GM18520 (cell line): ENCODE data around the gene ARHGEF38.
A peak's percentile ranks its signal among the peaks of the same experiment; 100 is the strongest.

Experiments used
- ATAC-seq: cut with Tn5 transposase; IDR thresholded peaks from one replicate; pipeline ENCODE4 v1.9.1; 2021; ENCODE audit not compliant: unreplicated experiment

ARHGEF38 gene

GRCh38 chr4:105551965-105552746, at the start of gene ARHGEF38:
Gene ARHGEF38, plus strand, starts transcription at chr4:105552620. Its CDS starts 146 bp downstream, at chr4:105552766.
- no peak for ATAC-seq

GRCh38 chr4:105503484-105503883, 48.9 kb upstream of the ARHGEF38 start:
- ATAC-seq, result no peak

GRCh38 chr4:105504744-105505143, 47.7 kb upstream of the ARHGEF38 start:
- ATAC-seq, result no peak

GRCh38 chr4:105509291-105509690, 43.1 kb upstream of the ARHGEF38 start:
- peak; percentile 95 for ATAC-seq

DNA sequence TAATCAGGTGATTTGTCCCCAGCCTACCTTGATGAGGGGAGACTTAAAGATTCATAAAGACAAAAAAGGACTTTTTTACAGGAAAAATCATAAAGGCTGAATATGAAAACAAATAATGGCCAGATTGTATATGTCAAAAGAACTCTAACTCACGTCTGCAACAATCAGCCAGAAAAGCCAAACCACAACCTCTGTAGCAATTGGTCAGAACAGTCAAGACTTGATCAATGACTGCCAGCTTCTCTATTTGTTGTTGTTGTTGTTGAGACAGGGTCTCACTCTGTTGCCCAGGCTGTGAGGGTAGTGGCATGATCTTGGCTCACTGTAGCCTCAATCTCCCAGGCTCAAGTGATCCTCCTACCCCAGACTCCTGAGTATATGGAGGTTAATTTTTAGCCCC, 42.7 kb upstream of the ARHGEF38 start:
- no peak for ATAC-seq

- no peak for ATAC-seq
Observed at GRCh38 chr4:105510245-105510644, 42.2 kb upstream of the ARHGEF38 start.

DNA sequence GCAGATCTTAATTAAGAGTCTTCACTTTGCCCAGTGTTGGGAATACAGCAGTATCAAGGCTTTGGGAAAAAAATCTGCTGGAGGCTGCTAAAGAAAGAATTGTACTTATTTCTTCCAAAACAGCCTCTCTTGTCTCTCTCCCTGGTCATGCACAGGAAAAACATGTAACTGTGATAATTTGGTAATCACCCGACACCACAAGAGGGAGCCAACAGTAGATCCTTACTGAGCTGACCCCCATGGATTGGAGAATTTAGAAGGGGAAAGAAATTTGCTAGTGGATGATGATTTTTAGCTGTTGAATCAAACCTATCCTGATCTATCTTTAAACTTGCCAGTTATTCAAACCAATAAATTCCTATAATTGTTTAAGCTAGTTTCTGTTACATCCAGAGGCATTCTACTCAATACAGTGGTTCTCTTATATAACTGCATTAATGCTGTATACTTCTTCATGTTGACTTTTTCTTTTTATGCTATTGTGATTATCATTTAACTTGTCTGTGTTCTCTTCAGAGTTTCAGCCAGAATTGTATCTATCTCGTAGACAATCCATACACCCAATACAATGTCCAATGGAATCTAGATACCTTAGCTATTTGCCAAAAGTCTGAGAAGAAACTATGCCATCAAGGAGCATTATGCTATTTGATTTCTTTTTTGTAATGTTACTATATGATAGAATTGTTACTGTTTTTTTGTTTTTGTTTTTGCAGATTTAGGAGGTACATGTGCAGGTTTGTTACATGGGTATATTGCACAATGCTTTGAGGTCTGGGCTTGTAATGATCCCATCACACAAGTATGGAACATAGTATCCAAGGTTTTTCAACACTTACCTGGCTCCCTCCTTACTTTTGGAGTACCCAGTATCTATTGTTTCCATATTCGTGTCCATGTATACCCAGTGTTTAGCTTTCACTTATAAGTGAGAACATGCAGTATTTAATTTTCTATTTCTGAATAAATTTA, 31.3 kb upstream of the ARHGEF38 start:
- peak; percentile 52 for ATAC-seq

- ATAC-seq, result no peak
Observed at GRCh38 chr4:105526656-105527055, 25.8 kb upstream of the ARHGEF38 start.

GRCh38 chr4:105527081-105527480, 25.3 kb upstream of the ARHGEF38 start:
- no peak for ATAC-seq

GRCh38 chr4:105536601-105537000, 15.8 kb upstream of the ARHGEF38 start:
- ATAC-seq, result no peak

GRCh38 chr4:105541420-105541819, 11.0 kb upstream of the ARHGEF38 start:
- no peak for ATAC-seq

GRCh38 chr4:105542039-105542438, 10.4 kb upstream of the ARHGEF38 start:
- no peak for ATAC-seq

GRCh38 chr4:105543346-105543745, 9.1 kb upstream of the ARHGEF38 start:
- ATAC-seq, result no peak

GRCh38 chr4:105543881-105544280, 8.5 kb upstream of the ARHGEF38 start:
- no peak for ATAC-seq

DNA sequence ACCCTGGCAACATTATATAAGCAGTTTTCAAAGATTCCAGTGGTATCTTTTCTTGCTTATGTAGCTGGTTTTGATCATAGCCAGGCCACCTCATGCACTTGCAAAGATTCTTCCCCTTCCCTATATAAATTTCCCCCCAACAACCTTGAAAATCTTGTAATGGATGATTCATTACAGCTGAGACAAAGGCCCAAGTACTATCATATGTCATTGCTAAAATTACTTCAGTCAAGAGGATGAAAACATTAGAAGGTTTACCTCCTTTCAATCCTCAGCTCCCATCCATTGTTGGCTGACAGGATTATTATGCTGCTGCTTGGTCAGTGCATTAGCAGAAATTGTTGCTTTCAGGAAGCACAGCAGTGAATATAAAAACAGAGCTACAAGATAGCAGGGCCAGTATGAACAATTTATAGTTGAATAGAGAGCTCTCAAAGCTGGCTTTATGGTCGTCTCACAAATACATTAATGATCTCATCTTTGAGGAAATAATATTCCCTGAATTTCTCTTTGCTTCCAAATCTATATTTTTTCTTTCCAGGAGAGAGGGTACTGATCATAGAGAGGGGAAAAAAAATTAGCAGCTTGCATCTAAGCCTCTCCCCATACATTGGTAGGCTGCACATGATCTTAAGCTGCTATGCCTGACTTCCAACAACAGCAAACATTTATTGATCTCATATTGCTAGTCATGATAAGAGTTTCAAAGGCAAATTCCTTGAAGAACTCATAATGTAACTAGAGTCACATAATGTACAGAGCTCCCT, 7.7 kb upstream of the ARHGEF38 start:
- ATAC-seq, result no peak

DNA sequence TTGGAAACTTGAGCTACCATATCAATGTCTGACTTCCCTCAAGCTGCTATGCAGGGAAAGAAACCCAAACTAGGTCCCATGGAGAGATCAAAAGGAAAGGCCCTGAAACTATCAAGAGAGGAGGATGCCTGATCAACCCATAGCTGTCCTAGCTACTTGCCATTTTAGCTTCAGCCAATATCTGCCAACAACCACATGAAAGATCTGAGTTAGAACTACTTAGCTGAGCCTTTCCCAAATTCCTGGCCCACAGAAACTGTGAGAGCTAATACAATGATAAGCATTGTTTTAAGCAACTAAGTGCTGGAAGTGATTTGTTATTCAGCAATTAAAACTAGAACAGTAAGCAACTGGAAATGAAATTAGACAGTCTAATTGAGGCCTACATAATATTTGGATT, 6.3 kb upstream of the ARHGEF38 start:
- ATAC-seq, result no peak

- ATAC-seq, result no peak
Observed at GRCh38 chr4:105547769-105548168, 4.7 kb upstream of the ARHGEF38 start.

DNA sequence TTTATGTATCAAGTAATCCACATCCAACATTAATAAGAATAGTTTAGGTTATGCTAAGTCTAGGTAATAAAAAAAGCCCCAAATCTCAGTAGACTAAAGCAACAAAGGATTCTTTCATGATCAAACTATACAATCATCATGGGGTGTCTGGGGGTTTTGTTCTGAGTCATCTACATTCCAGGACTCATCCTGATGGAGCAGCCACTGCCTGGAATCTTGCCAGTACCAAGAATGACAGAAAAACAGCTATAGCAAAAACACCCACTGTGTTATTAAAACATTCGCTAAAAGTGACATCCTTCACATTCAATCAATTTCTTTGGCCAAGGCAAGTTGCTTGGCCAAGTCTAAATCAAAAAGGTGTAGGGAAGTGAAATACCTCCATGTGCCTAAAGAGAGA, 3.9 kb upstream of the ARHGEF38 start:
- no peak for ATAC-seq

GRCh38 chr4:105550641-105551040, 1.8 kb upstream of the ARHGEF38 start:
- no peak for ATAC-seq

DNA sequence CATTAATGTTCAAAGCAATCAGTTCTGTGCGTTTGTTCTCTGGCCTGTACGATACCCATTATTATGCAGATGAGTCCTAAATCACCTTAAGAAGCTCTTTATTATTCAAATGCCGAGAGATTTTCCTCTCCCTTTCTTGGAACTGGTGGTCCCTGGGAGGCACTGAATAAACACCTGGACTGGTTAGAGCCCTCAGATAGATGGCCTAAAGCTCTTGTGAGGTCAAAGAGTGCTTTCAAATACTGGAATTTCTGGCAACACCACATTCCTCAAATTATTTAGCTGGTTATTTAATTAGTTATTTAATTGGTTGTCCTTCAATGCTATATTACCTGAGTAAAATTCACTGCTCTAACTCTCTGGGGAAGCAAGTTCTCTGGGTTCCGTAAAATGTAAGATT, 3.0 kb downstream of the ARHGEF38 start:
- ATAC-seq, result no peak

DNA sequence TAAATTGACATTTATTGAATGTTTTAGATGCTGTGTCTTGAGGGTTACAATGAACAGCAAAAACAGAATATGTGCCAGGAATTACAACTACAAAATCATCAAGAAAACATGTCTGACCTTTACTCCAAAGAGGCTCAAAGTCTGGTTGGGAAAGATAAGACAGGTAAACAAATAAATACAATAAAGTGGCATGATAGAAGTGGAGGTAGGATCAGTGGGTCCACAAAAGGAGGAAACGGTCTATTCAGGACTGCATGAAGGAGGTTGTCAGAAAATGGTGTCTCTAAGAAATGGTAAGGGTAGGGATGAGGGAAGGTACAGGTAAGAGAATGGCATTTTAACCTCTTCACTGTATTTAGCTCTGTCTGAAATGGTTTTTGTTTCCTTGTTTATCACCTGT, 3.8 kb downstream of the ARHGEF38 start:
- ATAC-seq, result no peak
